Stimulated activated naive CD4-positive, alpha-beta T cell treated with Interleukin-2 at 50 U/mL for 16 hours (primary cell): ENCODE measurements around the gene ICAM1.

Experiments
- DNase-seq: peaks from one replicate; lab custom pipeline; 2025; lab: John Stamatoyannopoulos, UW

Gene ICAM1

GRCh38 chr19:10321874-10322835 is 51.2 kb downstream of the ICAM1 start:
- no peak for DNase-seq

GRCh38 chr19:10325732-10326131 is 54.8 kb downstream of the ICAM1 start:
- DNase-seq, result no peak

GRCh38 chr19:10327793-10328192 is 56.9 kb downstream of the ICAM1 start:
- DNase-seq, result no peak

GRCh38 chr19:10328558-10329429 is 57.9 kb downstream of the ICAM1 start:
- DNase-seq, result no peak

DNA sequence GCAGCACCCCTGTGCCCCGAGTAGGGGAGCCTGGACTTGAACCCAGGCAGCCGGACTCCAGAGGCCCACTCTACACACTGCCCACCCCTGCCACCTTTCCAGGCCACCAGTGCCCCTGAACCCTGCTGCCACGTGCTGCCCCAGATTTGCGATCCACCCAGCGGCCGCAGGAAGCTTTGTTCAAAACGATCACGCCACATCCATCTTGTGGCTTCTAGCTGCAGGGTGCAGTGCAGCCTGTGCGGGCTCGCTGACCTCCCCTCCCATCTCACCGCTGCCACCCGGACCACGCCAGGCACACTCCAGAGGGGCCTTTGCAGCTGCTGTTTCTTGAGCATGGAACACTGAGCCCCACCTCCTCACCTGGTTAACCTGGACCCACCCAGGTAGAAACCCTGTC is 58.6 kb downstream of the ICAM1 start:
- DNase-seq, result no peak

DNA sequence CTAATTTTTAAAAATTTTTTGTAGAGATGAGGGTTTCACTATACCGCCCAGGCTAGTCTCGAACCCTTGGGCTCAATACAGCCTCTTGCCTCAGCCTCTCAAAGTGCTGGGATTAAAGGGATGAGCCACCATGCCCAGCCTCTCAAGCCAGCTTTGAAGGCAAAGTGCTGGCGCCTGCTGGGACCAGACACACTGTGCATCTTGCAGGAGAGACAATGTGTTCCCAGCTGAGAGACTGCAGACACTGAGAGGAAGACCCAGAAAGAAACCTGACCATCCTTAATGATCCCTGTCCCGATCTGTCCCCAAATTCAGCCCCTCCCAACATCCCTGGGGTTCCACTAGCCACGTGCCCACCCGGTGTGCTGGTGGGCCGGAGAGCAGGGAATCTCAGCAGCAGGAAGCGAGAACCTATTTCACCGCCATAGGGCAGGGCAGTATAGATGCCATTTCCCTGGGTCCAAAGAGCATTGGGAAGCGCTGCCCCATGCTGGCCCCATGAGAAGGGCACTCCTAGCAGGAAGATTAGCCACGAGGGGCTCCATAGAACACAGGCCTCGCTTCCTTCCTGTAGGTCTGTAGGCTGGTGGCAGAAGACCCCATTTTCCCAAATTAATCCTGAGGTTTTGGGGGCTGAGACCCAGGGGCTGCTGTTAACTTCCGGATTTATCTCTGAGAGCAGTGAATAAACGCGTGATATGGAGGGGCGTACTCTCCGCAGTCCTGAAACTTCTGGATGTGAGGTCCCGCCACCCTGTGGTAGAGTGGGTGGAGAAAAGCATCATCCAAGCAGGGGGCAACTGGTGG is 61.4 kb downstream of the ICAM1 start:
- no peak for DNase-seq

- peak; percentile 97 for DNase-seq
Observed at GRCh38 chr19:10332965-10333757, 62.2 kb downstream of the ICAM1 start, which contains the start of gene RAVER1. TSS of gene RAVER1 (minus strand) at chr19:10333529. CDS start at chr19:10333507, 22 bp downstream.

GRCh38 chr19:10333758-10334587 is 63.1 kb downstream of the ICAM1 start:
- DNase-seq, result no peak

GRCh38 chr19:10334588-10335351 is 63.9 kb downstream of the ICAM1 start:
- DNase-seq, result no peak

GRCh38 chr19:10335352-10335985 is 64.5 kb downstream of the ICAM1 start:
- DNase-seq, result no peak
